ENCODE data around the gene ELN. TPM values are rescaled to one million over a fixed set of nuclear protein-coding genes. Genes with fewer than 3 reads are reported as not detected.

ELN gene
- total and polyA plus RNA-seq, 9 of the 15 experiments (the other 6 are each of a cell fraction or from before 2014, with no cell fraction given): 0.20 TPM; not detected in 8

GRCh38 chr7:74061840-74062539 is 34.0 kb downstream of the ELN start (continued):
- TF ChIP-seq ARID4B (CRISPR knock-in tag; IDR thresholded peaks at IDR 0.05) (no peak), CBFB (CRISPR knock-in tag; IDR thresholded peaks at IDR 0.05) (0 out of 2 replicates have a peak, but pooled peaks have one; percentile 19), CHD4 (IDR thresholded peaks at IDR 0.05; ENCODE audit: insufficient read depth, insufficient replicate concordance, low read depth, low read length, poor library complexity, severe bottlenecking) (peak; percentile 82), ZNF121 (CRISPR knock-in tag; conservative IDR thresholded peaks at IDR 0.05) (no peak), ELK1 (CRISPR knock-in tag; IDR thresholded peaks at IDR 0.05) (no peak), RNF2 (IDR thresholded peaks at IDR 0.05) (no peak), TAL1 (IDR thresholded peaks at IDR 0.05) (no peak), GTF2F1 (IDR thresholded peaks at IDR 0.05; ENCODE audit: low read depth, low read length) (no peak), ZNF23 (CRISPR knock-in tag; IDR thresholded peaks at IDR 0.05) (no peak), FIP1L1 (IDR thresholded peaks at IDR 0.05; ENCODE audit: low read depth, low read length, poor library complexity, severe bottlenecking) (no peak), ZNF140 (CRISPR knock-in tag; IDR thresholded peaks at IDR 0.05) (no peak), YY1 (IDR thresholded peaks at IDR 0.05; ENCODE audit: borderline replicate concordance in 1 of 3, control insufficient read depth in 1 of 3, extremely low read depth in 1 of 3, insufficient read depth in 3 of 3, insufficient read length in 1 of 3, insufficient replicate concordance in 2 of 3, low read depth in 1 of 3, low read length in 2 of 3) (no peak), ZNF444 (CRISPR knock-in tag; IDR thresholded peaks at IDR 0.05) (no peak), ZNF77 (CRISPR knock-in tag; IDR thresholded peaks at IDR 0.05) (no peak), NKRF (IDR thresholded peaks at IDR 0.05; ENCODE audit: borderline replicate concordance) (no peak), ESRRB (CRISPR knock-in tag; IDR thresholded peaks at IDR 0.05; ENCODE audit: borderline replicate concordance) (no peak), KDM5B (IDR thresholded peaks at IDR 0.05; ENCODE audit: insufficient replicate concordance, low read depth, low read length) (no peak), ZFP30 (CRISPR knock-in tag; IDR thresholded peaks at IDR 0.05; ENCODE audit: borderline replicate concordance) (no peak)
